ENCODE results near the gene LCE1D.

LCE1D gene

DNA sequence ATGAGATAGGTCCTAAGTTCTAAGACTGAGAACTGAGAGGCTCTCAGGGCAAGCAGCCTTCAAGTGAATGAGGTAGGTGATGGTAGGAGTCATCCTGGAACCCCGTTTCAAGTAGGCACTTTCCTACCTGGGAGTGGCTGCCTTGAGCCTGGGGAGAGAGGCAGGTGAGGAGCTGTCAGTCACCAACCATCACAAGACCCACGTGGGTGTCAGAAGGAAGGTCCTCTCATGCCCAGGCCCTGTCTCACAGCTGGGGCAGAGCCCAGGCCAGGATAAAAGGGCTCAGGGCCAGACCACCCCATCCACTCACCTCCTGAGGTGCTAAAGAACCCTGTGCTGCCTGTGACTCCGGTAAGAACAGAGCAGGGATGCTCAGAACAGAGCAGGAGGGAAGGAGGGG, at the start of gene LCE1D:
TSS of gene LCE1D (plus strand) at position 301 of the 400 bp plus-strand sequence. CDS start 1,074 bp downstream, outside the sequence.
- no peak for DNase-seq (ENCODE audit: low spot score)

DNA sequence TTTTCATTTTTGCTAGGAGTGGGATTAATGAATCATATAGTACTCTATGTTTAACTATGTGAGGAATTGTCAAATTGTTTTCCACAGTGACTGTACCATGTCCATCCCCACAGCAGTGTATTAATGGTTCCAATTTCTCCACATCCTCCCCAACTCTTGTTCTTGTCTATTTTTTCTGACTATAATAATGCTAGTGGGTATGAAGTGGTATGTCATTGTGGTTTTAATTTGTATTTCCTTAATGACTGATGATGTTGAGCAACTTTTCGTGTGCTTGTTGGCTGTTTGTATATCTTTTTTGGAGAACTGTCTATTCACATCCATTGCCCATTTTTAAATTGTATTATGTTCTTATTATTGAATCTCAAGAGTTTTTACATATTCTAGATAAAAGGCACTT, 48.7 kb upstream of the LCE1D start:
- no peak for DNase-seq (ENCODE audit: low spot score)

DNA sequence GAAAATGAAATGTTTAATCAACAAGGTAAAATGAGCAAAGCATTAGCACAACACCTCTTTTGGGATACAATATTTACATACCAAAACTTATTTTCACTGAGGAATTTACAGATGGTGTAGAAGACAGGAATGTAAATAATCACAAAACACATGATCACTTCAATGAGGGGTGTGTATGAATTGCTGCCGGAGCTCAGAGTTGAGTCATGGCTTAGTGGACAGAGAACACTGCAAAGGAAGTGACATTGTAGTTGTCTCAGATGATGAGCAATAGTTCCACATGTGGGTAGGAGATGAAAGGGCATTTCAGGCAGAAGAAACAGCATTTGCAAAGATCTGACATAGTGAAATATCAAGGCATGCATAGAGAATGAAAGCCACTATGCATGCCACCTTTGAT, 44.3 kb upstream of the LCE1D start:
- peak; percentile 59 for DNase-seq (ENCODE audit: low spot score)

- DNase-seq (ENCODE audit: low spot score) = no peak
Observed at GRCh38 chr1:152753586-152753985, 42.9 kb upstream of the LCE1D start.

- DNase-seq (ENCODE audit: low spot score) = no peak
Observed at GRCh38 chr1:152756872-152757271, 39.6 kb upstream of the LCE1D start.

DNA sequence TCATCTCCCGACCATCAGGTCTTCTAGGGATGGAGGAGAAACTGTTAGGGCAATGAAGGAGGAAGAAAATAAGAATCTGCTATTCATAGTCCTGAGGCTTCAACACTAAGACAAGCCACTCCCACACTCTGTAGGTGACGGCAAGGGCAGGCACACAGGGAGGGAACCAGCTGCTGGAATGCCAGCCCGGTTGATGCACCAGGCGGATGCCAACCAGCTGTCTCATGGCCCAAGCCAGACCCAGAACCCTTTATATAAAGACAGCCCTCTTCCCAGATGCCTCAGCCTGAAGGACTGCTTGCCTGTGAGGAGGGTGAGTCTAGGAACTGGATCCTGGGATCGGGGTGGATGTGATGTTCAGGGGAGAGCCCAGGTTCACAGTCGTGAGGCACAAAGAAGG, 38.8 kb upstream of the LCE1D start, which contains the start of gene KPRP:
TSS of gene KPRP (plus strand) at position 279 of the 400 bp plus-strand sequence. CDS start 1,564 bp downstream, outside the sequence.
- DNase-seq (ENCODE audit: low spot score) = no peak

GRCh38 chr1:152758636-152759035, 37.9 kb upstream of the LCE1D start:
- DNase-seq (ENCODE audit: low spot score) = no peak

GRCh38 chr1:152759453-152760173, 36.9 kb upstream of the LCE1D start:
- DNase-seq (ENCODE audit: low spot score) = no peak

- no peak for DNase-seq (ENCODE audit: low spot score)
Observed at GRCh38 chr1:152760551-152761190, 35.9 kb upstream of the LCE1D start.

- DNase-seq (ENCODE audit: low spot score) = no peak
Observed at GRCh38 chr1:152761609-152762213, 34.8 kb upstream of the LCE1D start.

GRCh38 chr1:152768847-152769533, 27.5 kb upstream of the LCE1D start:
- DNase-seq (ENCODE audit: low spot score) = no peak

DNA sequence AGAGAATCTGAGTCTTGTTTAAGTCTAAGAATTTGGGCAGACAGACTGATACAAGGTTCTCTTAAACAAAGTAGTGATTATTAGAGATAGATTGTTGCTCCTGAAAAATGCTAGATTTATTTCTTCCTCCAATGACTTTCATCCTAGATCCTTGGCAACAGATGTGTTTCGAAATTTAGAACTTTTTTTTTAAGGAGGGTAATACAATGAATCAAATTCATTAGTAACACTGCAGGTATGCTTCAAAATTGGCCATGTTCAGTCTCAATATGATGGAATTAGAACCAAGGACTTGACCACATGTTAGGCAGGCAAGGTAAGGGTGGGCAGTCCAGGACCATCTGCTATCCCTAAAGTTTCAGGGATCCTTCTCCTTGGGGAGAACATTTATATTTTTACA, 26.1 kb upstream of the LCE1D start:
- DNase-seq (ENCODE audit: low spot score) = no peak

DNA sequence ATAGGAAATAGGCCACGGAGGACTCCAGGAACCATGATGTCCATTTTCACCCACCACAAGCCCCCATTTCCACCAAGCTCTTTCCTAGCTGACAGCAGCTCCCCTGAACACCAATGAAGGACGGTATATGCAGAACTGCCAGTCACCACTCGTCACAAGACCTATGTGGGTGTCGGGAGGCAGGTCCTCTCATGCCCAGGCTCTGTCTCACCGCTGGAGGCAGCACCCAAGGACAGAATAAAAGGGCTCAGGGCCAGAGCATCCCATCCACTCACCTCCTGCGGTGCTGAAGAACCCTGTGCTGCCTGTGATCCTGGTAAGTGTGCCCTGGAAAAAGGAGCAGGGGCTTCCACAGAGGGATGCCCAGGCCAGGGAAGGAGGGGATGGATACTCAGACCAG, 21.6 kb upstream of the LCE1D start, which contains the start of gene LCE1F:
TSS of gene LCE1F (plus strand) at position 266 of the 400 bp plus-strand sequence. CDS start 1,232 bp downstream, outside the sequence.
- no peak for DNase-seq (ENCODE audit: low spot score)

DNA sequence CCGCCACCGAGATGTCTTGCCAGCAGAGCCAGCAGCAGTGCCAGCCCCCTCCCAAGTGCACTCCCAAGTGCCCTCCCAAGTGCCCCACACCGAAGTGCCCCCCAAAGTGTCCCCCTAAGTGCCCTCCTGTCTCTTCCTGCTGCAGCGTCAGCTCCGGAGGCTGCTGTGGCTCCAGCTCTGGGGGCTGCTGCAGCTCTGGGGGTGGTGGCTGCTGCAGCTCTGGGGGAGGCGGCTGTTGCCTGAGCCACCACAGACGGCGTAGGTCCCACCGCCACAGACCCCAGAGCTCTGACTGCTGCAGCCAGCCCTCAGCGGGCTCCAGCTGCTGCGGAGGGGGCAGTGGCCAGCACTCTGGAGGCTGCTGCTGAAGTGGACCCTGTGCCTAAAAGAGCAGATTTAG, 20.2 kb upstream of the LCE1D start:
- no peak for DNase-seq (ENCODE audit: low spot score)

DNA sequence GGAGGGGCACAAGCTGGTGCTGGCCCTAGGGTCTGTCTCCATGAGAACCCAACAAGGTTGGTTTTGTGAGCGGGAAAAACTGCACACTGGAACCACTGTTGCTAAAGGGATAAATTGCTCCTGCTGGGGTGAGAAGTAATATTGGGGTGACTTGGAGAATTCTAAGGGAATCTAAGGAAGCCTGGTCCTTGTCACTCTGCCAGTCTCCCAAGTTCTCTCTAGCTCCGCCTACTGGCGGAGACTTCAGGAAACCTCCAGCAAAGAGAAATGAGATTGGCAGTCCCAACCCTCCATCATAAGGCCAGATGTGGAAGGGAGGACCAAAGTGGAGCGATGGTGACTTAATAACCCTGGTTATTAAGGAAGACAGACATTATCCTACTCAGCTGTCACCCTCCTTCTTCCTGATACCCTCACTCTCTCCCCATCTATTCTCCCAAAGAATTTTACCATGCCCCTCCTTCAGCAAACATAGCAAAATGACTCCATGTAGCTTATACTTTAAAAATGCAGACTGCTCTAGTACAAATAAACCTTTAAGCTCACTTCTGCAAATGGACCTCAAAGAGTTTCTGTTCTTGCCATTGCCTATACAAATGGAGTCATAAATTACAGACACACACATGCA, 18.9 kb upstream of the LCE1D start:
- peak; percentile 10 for DNase-seq (ENCODE audit: low spot score)

DNA sequence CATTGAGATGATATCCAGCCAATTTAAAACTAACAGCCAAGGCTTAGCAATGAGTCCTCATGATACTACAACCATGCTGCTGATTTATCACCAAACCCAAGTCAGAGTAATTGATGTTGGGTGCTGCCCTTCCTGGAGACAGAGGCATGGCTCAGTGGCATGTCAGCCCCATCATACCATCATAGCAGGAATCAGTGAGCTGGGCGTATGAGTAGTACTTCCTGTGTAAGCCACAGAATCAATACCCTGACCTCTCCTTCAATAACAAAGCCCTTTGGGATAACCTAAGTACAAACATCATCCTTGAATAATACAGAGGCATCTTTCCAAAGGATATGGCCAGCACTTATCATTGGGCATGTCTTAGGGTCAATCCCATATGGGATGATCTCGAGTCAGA, 13.4 kb upstream of the LCE1D start:
- no peak for DNase-seq (ENCODE audit: low spot score)

DNA sequence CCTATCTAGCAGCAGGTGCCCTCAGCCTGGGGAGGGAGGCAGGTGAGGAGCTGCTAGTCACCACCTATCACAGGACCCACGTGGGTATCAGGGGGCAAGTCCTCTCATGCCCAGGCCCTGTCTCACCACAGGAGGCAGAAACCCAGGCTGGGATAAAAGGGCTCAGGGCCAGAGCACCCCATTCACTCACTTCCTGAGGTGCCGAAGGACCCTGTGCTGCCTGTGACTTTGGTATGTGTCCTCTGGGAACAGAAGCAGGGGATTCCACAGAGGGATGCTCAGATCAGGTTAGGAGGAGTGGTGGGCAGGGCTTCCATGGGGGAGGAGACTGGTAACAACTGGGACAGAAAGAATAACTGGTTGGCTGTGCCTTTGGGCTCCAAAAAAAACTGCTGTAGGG, 10.4 kb upstream of the LCE1D start, which contains the start of gene LCE1E:
TSS of gene LCE1E (plus strand) at position 181 of the 400 bp plus-strand sequence. CDS start 1,043 bp downstream, outside the sequence.
- DNase-seq (ENCODE audit: low spot score) = no peak

GRCh38 chr1:152795686-152796085, 835 bp upstream of the LCE1D start:
- no peak for DNase-seq (ENCODE audit: low spot score)

- no peak for DNase-seq (ENCODE audit: low spot score)
Observed at GRCh38 chr1:152801333-152801732, 4.8 kb downstream of the LCE1D start.

- no peak for DNase-seq (ENCODE audit: low spot score)
Observed at GRCh38 chr1:152806576-152806975, 10.1 kb downstream of the LCE1D start, which contains the start of gene LCE1C. Gene LCE1C (minus strand): TSS chr1:152806651. CDS start chr1:152805478, 1,173 bp downstream.

- no peak for DNase-seq (ENCODE audit: low spot score)
Observed at GRCh38 chr1:152811050-152811449, 14.5 kb downstream of the LCE1D start.

GRCh38 chr1:152811671-152812070, 15.2 kb downstream of the LCE1D start, which contains the start of gene LCE1B:
Gene LCE1B (plus strand): TSS chr1:152811971. CDS start chr1:152812447, 476 bp downstream.
- no peak for DNase-seq (ENCODE audit: low spot score)

Data from kidney tubule cell (primary cell).